BE2C (cell line): ENCODE results near the gene RBMS1.

Source experiments
- DNase-seq: peaks from one replicate; pipeline ENCODE4 v3.0.0-alpha.2; 2020
- H3K27me3 ChIP-seq: fragments of 250-450 bp; sonication (Bioruptor Pico); 2 replicates; pipeline ENCODE4 v1.5.1; 2020; ENCODE audit warnings: mild to moderate bottlenecking
- H3K36me3 ChIP-seq: fragments of 250-450 bp; sonication (Bioruptor Pico); 2 replicates; pipeline ENCODE4 v1.5.1; 2020; ENCODE audit warnings: mild to moderate bottlenecking
- H3K4me1 ChIP-seq: fragments of 250-450 bp; sonication (Bioruptor Pico); 2 replicates; pipeline ENCODE4 v1.5.1; 2020
- H3K4me3 ChIP-seq: 2 replicates; pipeline ENCODE4 v1.5.1; 2011; ENCODE audit warnings: low read depth, low read length
- H3K9me3 ChIP-seq: fragments of 250-450 bp; sonication (Bioruptor Pico); 2 replicates; pipeline ENCODE4 v1.5.1; 2020
- TF ChIP-seq, protein P1 (sequence below): IDR thresholded peaks from 2 replicates; pipeline ENCODE4 v1.5.1; 2012; ENCODE audit warnings: mild to moderate bottlenecking, low read depth, low read length

The RBMS1 gene

DNA sequence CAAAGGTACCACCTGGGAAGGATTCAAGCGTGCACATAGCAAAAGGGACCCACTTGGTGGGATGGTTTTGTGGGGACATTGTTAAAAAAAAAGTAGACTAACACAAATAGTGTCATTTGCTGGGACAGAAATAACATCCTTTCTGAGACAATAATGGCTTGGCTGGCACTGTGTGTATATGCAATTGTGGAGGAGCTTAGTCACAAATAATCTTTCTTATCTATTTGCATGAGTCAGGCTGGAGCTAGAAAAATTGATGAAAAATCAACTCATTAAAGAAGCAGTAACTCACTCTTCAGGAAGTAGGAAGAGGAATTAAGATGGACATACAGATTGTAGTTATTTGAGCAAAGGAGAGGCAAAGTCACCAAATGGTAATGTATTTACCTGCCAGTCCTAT, 264.0 kb downstream of the RBMS1 start:
- Histone ChIP-seq H3K4me1 (peaks cover 30% of the 10 kb centered on the region), H3K36me3 (no peaks in the 10 kb centered on the region), H3K4me3 (no peak overlapping the region), H3K27me3 (no peaks in the 10 kb centered on the region), H3K9me3 (no peaks in the 10 kb centered on the region)
- DNase-seq, result no peak
- TF ChIP-seq, protein P1, sequence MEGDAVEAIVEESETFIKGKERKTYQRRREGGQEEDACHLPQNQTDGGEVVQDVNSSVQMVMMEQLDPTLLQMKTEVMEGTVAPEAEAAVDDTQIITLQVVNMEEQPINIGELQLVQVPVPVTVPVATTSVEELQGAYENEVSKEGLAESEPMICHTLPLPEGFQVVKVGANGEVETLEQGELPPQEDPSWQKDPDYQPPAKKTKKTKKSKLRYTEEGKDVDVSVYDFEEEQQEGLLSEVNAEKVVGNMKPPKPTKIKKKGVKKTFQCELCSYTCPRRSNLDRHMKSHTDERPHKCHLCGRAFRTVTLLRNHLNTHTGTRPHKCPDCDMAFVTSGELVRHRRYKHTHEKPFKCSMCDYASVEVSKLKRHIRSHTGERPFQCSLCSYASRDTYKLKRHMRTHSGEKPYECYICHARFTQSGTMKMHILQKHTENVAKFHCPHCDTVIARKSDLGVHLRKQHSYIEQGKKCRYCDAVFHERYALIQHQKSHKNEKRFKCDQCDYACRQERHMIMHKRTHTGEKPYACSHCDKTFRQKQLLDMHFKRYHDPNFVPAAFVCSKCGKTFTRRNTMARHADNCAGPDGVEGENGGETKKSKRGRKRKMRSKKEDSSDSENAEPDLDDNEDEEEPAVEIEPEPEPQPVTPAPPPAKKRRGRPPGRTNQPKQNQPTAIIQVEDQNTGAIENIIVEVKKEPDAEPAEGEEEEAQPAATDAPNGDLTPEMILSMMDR, result no peak

DNA sequence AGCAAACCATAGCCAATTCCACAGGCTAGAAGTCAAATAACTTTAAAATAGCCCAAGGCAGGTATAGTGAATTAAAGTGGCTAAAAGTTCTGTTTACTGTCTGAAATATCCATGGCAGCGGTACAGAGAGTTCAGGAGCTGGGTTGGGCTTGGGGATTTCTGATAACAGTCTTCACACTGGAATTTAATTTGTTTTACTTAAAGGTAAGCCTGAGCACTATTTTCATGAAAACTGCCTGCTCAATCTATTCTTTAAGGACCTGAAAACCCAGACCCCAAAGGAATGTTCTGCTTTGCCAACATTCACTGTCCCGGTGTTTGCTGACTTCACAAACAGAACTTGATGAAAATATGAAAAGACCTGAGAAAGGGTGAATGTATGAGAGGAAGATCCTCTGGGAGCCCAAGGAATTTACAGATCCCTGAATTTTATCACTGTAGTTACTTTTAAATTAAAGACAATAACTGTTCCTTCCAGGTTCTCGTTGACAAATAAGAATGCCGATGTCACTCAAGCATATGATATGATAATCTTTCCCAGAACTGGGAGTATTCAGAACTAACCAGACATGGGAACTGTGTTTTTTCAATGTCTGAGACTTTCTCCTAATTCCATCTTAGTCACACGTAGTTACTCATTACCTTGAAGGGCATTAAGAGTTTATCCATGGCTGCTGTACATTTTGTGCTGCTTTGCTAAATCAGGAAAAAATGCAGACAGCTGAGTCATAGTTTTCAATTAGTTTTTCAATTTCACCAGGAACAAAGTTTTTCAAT, 265.3 kb downstream of the RBMS1 start:
- TF ChIP-seq, protein P1, result no peak
- no peaks in the 10 kb centered on the region for H3K36me3 ChIP-seq
- H3K4me1 ChIP-seq, result peaks cover 39% of the 10 kb centered on the region

DNA sequence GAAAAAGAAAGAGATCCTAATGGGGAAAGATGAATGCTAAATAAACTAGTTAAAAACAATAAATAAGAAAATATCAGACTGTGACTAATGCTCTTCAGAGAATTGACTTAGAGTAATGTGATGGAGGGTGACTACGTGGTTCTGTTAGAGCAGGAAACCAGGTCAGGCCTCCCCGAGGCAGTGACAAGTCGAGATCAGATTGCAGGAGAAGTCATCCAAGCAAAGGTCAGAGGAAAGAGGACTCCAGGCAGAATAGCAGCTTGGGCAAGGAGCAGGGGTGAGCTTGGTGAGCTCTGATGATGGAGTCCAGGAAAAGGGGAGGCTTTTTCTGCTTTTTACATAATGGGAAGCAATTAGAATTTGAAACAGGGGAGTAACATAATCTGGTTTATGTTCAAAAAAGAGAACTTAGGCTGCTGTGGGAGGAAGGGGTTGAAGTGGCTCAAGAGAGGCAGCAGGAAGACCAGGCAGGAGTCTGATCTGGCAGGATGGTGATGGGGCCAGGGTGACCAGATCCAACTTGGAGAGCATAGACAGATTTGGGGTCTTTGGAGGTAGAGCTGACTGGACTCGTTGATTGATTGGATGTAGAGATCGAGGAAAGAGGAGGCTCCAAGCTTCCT, 266.2 kb downstream of the RBMS1 start:
- Histone ChIP-seq H3K9me3 (no peaks in the 10 kb centered on the region), H3K36me3 (no peaks in the 10 kb centered on the region), H3K4me3 (no peak overlapping the region), H3K27me3 (no peaks in the 10 kb centered on the region), H3K4me1 (peaks cover 39% of the 10 kb centered on the region)
- TF ChIP-seq, protein P1, result no peak
- peak; percentile 26 for DNase-seq

More for the DNA sequence above, 265.3 kb downstream of the RBMS1 start:
- H3K4me3 ChIP-seq, result no peak overlapping the region
- no peak for DNase-seq
- no peaks in the 10 kb centered on the region for H3K27me3 ChIP-seq
- no peaks in the 10 kb centered on the region for H3K9me3 ChIP-seq

DNA sequence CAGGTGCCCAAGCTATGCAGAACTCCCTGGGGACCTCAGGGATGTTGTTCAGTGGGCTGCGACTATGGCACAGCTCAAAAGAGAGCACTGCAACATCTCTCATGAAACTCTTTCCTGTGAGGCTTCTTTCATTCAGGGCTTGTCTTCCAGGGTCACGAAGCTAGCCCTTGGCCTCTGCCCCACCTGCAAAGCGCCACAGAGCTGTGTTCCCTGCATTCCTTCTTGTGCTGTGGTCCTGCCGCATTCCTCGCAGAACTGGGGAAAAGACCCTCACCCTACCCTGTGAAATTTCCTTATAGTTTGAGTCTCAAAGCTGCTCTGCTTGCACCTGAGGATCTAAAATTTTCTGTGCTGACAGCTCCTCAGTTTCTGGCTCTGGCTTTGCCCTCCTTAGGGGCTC, 267.2 kb downstream of the RBMS1 start:
- no peaks in the 10 kb centered on the region for H3K36me3 ChIP-seq
- H3K9me3 ChIP-seq, result no peaks in the 10 kb centered on the region
- TF ChIP-seq, protein P1, result no peak
- no peak for DNase-seq
- H3K27me3 ChIP-seq, result no peaks in the 10 kb centered on the region
- H3K4me3 ChIP-seq, result no peak overlapping the region
- H3K4me1 ChIP-seq, result peaks cover 39% of the 10 kb centered on the region

DNA sequence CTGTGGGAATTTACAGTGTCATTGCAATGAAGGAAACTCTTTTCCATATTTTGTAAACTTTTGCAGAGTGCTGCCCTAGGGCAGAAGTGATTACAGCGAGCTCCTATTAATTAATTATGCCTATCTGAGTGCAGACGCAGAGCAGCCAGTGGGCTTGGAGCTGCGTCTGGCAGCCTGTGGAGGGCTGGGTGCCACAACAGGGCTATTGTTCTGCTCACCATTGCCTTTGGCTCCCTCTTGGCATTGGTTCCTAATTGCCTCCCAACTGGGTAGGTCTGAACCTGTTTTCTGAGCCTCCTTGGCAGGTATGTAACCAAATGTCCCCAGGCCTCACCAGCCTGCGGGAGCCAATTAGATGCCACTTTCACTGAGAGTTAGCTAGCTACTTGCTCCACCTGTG, 267.9 kb downstream of the RBMS1 start:
- H3K9me3 ChIP-seq, result no peaks in the 10 kb centered on the region
- peaks cover 39% of the 10 kb centered on the region for H3K4me1 ChIP-seq
- no peak overlapping the region for H3K4me3 ChIP-seq
- TF ChIP-seq, protein P1, result no peak
- H3K36me3 ChIP-seq, result no peaks in the 10 kb centered on the region
- no peaks in the 10 kb centered on the region for H3K27me3 ChIP-seq
- peak; percentile 76 for DNase-seq

DNA sequence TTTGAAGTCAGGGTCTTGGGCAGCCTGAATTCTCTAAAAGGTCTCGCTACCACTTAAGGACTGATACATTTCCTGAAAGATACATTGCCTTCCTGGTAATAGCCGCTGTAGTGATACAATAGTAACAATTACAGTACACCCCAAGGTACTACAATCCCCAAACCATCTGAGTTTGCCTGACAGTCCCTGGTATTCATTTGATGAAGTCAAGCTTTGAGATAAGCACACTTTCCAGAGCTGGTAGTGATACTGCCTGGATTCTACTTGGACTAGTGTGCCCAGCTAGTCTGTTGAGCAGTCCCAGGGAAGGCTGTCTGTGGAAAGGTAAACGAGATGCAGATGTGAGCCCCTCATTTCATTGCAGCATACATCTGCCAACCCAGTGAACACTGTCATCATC, 269.1 kb downstream of the RBMS1 start:
- Histone ChIP-seq H3K4me1 (peaks cover 39% of the 10 kb centered on the region), H3K4me3 (no peak overlapping the region), H3K27me3 (no peaks in the 10 kb centered on the region), H3K9me3 (no peaks in the 10 kb centered on the region), H3K36me3 (no peaks in the 10 kb centered on the region)
- peak; percentile 34 for DNase-seq
- TF ChIP-seq, protein P1, result no peak
